ENCODE data around the gene CPNE8.

Gene CPNE8

DNA sequence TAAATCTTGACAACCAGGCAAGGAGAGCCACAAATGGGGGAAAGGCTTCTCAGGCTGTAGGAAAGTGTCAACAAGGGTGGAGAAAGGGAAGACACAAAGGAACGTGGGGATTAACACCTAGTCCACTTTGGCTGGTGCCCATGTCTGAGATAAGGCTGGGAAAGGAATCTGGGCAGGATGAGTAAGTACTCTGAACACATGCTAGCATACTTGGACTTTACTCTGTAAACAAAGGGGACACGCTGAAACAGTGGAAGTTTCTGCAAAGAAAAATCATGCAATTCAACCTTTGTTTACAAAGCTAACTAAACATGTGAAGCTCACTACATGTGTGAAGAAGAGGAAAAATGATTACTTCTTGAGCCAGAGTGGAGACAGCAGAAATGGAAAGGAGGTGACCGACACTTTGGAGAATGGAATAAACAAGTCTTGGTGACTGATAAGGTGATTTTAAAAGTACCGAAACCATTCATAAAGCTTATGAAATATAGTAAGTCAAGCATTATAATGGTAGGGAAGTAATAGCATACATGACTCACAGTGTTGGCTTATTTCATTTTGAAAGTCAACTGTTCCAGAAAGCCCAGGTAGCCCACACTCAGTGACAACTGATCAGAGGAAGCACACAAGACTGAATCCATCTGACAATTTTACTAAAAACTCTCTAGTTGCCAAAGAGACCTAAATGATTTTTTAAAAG, 13.2 kb downstream of the CPNE8 start:
- Histone ChIP-seq H3K27ac (no peak overlapping the region), H3K36me3 (replicated peaks) (no peaks in the 10 kb centered on the region), H3K27me3 (replicated peaks) (no peaks in the 10 kb centered on the region), H3K4me3 (ENCODE audit: low read depth, low read length) (no peak overlapping the region)
- in situ Hi-C loops (cut with HindIII; ENCODE audit: low pct_ligation_motif_present, low sequenced_read_pairs): no loop called here
- no peak for DNase-seq
- TF ChIP-seq, protein P1, sequence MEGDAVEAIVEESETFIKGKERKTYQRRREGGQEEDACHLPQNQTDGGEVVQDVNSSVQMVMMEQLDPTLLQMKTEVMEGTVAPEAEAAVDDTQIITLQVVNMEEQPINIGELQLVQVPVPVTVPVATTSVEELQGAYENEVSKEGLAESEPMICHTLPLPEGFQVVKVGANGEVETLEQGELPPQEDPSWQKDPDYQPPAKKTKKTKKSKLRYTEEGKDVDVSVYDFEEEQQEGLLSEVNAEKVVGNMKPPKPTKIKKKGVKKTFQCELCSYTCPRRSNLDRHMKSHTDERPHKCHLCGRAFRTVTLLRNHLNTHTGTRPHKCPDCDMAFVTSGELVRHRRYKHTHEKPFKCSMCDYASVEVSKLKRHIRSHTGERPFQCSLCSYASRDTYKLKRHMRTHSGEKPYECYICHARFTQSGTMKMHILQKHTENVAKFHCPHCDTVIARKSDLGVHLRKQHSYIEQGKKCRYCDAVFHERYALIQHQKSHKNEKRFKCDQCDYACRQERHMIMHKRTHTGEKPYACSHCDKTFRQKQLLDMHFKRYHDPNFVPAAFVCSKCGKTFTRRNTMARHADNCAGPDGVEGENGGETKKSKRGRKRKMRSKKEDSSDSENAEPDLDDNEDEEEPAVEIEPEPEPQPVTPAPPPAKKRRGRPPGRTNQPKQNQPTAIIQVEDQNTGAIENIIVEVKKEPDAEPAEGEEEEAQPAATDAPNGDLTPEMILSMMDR (IDR thresholded peaks at IDR 0.05; ENCODE audit: low read depth, low read length, missing control alignments): no peak

DNA sequence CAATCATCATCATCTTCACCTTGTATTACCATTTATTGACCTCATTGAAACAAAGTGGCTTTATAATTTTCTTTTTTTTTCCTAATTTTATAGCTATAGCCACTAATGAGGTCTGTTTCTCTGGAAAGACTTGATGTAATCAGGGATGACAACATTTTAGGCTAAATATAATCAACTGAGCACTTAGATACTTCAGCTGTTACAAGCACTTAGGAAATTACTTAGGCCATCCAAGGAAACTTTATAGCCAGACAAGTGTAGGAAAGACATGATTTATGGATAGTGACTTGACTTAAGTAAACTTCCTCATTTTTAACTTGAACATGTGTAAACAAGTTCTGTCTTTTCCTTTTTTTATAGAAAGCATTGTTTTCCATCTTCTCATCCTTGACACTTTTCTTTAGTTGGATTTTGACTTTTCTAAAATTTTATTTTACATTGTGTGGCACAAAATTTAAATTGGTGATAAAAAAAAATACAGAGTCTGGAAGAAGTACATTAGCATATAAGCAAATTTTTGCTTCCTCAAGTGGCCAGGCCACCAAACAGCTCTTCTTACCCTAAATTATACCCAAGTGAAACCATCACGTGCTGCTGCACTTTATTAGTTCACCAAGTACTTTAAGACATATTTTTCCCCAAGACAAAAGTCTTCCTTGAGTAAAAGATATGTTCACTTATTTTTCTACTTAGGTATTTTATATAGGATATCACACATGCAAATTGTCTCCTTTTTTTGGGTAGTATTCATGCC, 15.1 kb downstream of the CPNE8 start:
- in situ Hi-C loops (cut with HindIII; ENCODE audit: low pct_ligation_motif_present, low sequenced_read_pairs): no loop called here
- no peak for DNase-seq
- no peaks in the 10 kb centered on the region for H3K27me3 ChIP-seq (replicated peaks)
- TF ChIP-seq, protein P1 (IDR thresholded peaks at IDR 0.05; ENCODE audit: low read depth, low read length, missing control alignments): no peak
- no peak overlapping the region for H3K27ac ChIP-seq
- H3K4me3 ChIP-seq (ENCODE audit: low read depth, low read length): no peak overlapping the region
- H3K36me3 ChIP-seq (replicated peaks): no peaks in the 10 kb centered on the region

DNA sequence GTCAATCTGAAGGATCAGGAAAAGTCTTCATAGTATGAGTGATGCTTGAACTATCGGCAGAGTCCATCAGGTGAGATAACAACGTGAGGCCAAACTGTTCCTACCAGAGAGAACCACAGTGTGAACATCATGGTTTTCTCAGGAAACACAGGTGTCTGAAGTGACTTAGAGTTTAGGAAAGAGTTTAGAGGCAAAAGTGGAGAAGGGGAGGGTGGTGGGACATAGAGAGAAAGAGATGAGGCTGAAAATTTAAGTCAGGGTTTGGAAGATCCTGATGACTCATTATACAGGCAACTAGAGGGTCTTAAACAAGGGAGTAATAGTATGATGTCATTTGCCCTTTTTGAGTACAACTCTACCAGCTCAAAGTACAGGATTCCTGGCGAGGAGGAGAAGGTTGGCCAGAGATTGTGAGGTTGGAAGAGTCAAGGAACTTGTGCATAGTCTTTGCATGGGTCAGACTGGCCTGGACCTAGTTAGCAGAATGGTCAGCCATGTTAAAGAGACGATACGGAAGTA, 16.0 kb downstream of the CPNE8 start:
- Histone ChIP-seq H3K36me3 (replicated peaks) (no peaks in the 10 kb centered on the region), H3K27ac (no peak overlapping the region), H3K4me3 (ENCODE audit: low read depth, low read length) (no peak overlapping the region), H3K27me3 (replicated peaks) (no peaks in the 10 kb centered on the region)
- in situ Hi-C loops (cut with HindIII; ENCODE audit: low pct_ligation_motif_present, low sequenced_read_pairs): no loop called here
- no peak for DNase-seq
- TF ChIP-seq, protein P1 (IDR thresholded peaks at IDR 0.05; ENCODE audit: low read depth, low read length, missing control alignments): no peak

DNA sequence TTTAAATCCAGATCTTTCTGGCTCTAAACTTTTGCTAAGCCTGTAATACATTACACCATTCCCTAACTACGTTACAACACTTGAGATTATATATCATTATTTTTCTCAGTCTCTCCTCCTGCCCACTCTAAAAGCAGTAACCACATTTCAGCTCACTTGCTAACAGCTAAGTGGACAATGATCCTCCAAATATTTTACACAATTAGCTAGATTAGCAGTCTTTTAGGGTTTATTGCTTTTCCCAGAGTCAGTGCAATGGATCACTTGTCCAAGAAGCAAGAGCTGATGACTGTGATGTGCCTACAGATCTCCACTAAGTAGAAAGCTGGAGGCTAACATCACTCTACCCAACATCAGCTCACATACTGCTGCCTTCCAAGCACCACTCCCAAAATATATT, 17.6 kb downstream of the CPNE8 start:
- TF ChIP-seq, protein P1 (IDR thresholded peaks at IDR 0.05; ENCODE audit: low read depth, low read length, missing control alignments): no peak
- H3K36me3 ChIP-seq (replicated peaks): no peaks in the 10 kb centered on the region
- in situ Hi-C loops (cut with HindIII; ENCODE audit: low pct_ligation_motif_present, low sequenced_read_pairs): no loop called here
- H3K27me3 ChIP-seq (replicated peaks): no peaks in the 10 kb centered on the region
- no peak overlapping the region for H3K27ac ChIP-seq
- no peak overlapping the region for H3K4me3 ChIP-seq (ENCODE audit: low read depth, low read length)
- no peak for DNase-seq

DNA sequence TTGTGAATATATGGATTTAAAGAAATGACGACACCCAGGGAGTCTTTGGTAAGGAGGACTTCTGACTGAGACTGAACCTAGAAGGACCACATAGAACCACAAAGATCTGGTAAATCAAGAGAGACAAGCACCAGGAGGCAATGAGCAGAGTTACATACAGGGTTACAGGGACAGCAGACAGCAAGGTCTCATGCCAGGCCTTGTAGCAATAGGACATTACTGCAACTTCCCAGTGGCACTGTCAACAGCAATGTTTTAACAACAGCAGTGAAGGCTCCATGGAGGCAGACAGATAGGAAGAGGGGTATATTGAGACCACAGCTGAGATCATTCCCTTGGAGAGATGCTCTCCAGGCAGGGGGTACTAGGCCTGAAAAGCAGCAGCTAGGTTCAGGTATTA, 18.5 kb downstream of the CPNE8 start:
- in situ Hi-C loops (cut with HindIII; ENCODE audit: low pct_ligation_motif_present, low sequenced_read_pairs): no loop called here
- Histone ChIP-seq H3K27ac (no peak overlapping the region), H3K27me3 (replicated peaks) (no peaks in the 10 kb centered on the region), H3K4me3 (ENCODE audit: low read depth, low read length) (no peak overlapping the region), H3K36me3 (replicated peaks) (no peaks in the 10 kb centered on the region)
- TF ChIP-seq, protein P1 (IDR thresholded peaks at IDR 0.05; ENCODE audit: low read depth, low read length, missing control alignments): no peak
- DNase-seq: no peak

Measured in brain microvascular endothelial cell (primary cell).